ENCODE results near the gene KRT10.

- TF ChIP-seq EZH2 (IDR thresholded peaks at IDR 0.05; ENCODE audit: low read length, unreplicated experiment) (no peak), CTCF (conservative IDR thresholded peaks at IDR 0.05; ENCODE audit: low read depth, low read length) (no peak), EZH2phosphoT487 (IDR thresholded peaks at IDR 0.05; ENCODE audit: borderline replicate concordance, low read length) (no peak)
These were observed 50.3 kb downstream of the KRT10 start, which contains the start of gene KRT26 for GRCh38 chr17:40772101-40772500.
